ENCODE results near the gene RPS26. TPM values are rescaled to one million over a fixed set of nuclear protein-coding genes. Genes with fewer than 3 reads are reported as not detected.

RPS26 gene
- total RNA-seq, 5 donors from 2014 or later (not counting 1 experiment from before 2014, with no cell fraction given): 30.3 to 141 (median 49.9) TPM

Other genes with a start within 250 kb of the RPS26 start
- 10 to 100 TPM; 36.9 to 50.3 (median 46.8) TPM for gene SARNP, start 224.2 kb upstream of the RPS26 start, total RNA-seq
- 10 to 100 TPM; 19.0 to 46.8 (median 41.6) TPM for gene ORMDL2, start 223.9 kb upstream of the RPS26 start, total RNA-seq
- 10 to 100 TPM; 21.5 to 34.5 (median 30.7) TPM for gene DNAJC14, start 212.3 kb upstream of the RPS26 start, total RNA-seq
- not detected for gene MMP19, start 199.0 kb upstream of the RPS26 start, total RNA-seq
- 10 to 100 TPM; 21.7 to 40.9 (median 30.7) TPM for gene PYM1, start 114.0 kb upstream of the RPS26 start, total RNA-seq
- gene DGKA, start 110.8 kb upstream of the RPS26 start, total RNA-seq: 1,000 to 10,000 TPM in 4 of 5 donors, 100 to 1,000 TPM in 1; 896 to 1,314 (median 1,231) TPM
- gene PMEL, start 75.9 kb upstream of the RPS26 start, total RNA-seq: under 1 TPM in 1 of 5 donors, not detected in 4; 0.20 TPM
- 10 to 100 TPM; 17.8 to 32.3 (median 23.3) TPM for gene CDK2, start 75.1 kb upstream of the RPS26 start, total RNA-seq
- 10 to 100 TPM; 58.6 to 99.8 (median 85.7) TPM for gene RAB5B, start 67.8 kb upstream of the RPS26 start, total RNA-seq
- 1 to 10 TPM; 2.6 to 7.3 (median 3.2) TPM for gene SUOX, start 44.6 kb upstream of the RPS26 start, total RNA-seq
- gene IKZF4, start 20.9 kb upstream of the RPS26 start, total RNA-seq: 10 to 100 TPM in 3 of 5 donors, 1 to 10 TPM in 2; 6.1 to 14.9 (median 13.2) TPM
- 10 to 100 TPM in 1 of 5 donors, 1 to 10 TPM in 3, under 1 TPM in 1; 0.93 to 24.0 (median 8.2) TPM for gene ERBB3, start 38.2 kb downstream of the RPS26 start, total RNA-seq
- 100 to 1,000 TPM in 3 of 5 donors, 10 to 100 TPM in 2; 67.5 to 113 (median 104) TPM for gene PA2G4, start 62.6 kb downstream of the RPS26 start, total RNA-seq
- gene RPL41, start 74.7 kb downstream of the RPS26 start, total RNA-seq: 1,000 to 10,000 TPM; 4,612 to 5,648 (median 5,133) TPM
- gene ZC3H10, start 76.3 kb downstream of the RPS26 start, total RNA-seq: 10 to 100 TPM in 3 of 5 donors, 1 to 10 TPM in 2; 8.4 to 15.1 (median 11.4) TPM
- gene ESYT1, start 86.3 kb downstream of the RPS26 start, total RNA-seq: 100 to 1,000 TPM; 181 to 298 (median 276) TPM
- gene MYL6B, start 110.7 kb downstream of the RPS26 start, total RNA-seq: 10 to 100 TPM in 1 of 5 donors, 1 to 10 TPM in 4; 5.9 to 12.4 (median 7.7) TPM
- 100 to 1,000 TPM; 506 to 663 (median 569) TPM for gene MYL6, start 116.4 kb downstream of the RPS26 start, total RNA-seq
- gene SMARCC2, start 147.6 kb downstream of the RPS26 start, total RNA-seq: 100 to 1,000 TPM; 135 to 160 (median 159) TPM
- 10 to 100 TPM; 26.3 to 43.1 (median 39.4) TPM for gene RNF41, start 180.0 kb downstream of the RPS26 start, total RNA-seq
- gene NABP2, start 182.4 kb downstream of the RPS26 start, total RNA-seq: 10 to 100 TPM; 11.8 to 19.1 (median 14.0) TPM
- gene SLC39A5, start 188.1 kb downstream of the RPS26 start, total RNA-seq: 1 to 10 TPM in 1 of 5 donors, under 1 TPM in 2, not detected in 2; 0.57 to 1.4 (median 0.58) TPM
- 10 to 100 TPM; 35.8 to 51.0 (median 43.1) TPM for gene ANKRD52, start 216.5 kb downstream of the RPS26 start, total RNA-seq
- gene COQ10A, start 225.0 kb downstream of the RPS26 start, total RNA-seq: 10 to 100 TPM; 29.9 to 38.4 (median 31.9) TPM

All from T-cell (primary cell).